HS-27A (cell line): ENCODE data around the gene LHX5.

Experiments
- DNase-seq: peaks from one replicate; pipeline ENCODE4 v3.0.0-alpha.2; 2012; ENCODE audit warnings: low read depth, missing footprints

Gene LHX5

DNA sequence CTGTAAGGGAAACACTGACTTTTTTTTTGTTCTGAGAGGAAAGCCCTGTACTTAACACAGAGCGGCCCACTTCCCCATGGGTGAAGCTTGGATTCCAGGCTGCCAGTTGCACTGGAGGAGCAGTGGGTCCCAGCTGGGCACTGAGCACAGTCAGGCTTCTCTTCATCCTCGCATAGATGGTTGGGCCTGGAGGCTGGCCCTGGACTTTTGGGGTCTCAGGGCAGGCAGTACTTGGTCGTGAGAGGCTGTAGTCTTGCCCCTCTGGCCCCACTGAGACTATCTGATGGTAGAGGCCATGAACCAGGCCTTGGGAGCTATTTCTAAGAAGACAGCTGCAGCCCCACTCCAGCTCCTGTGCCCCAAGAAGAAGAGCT lies 6.2 kb upstream of the LHX5 start:
- DNase-seq, result no peak

GRCh38 chr12:113477171-113477841 lies 5.6 kb upstream of the LHX5 start:
- DNase-seq, result no peak

GRCh38 chr12:113476176-113476986 lies 4.7 kb upstream of the LHX5 start:
- DNase-seq, result no peak

GRCh38 chr12:113475451-113476175 lies 3.9 kb upstream of the LHX5 start:
- DNase-seq, result no peak

- DNase-seq, result no peak
Measured at GRCh38 chr12:113474635-113475436, 3.2 kb upstream of the LHX5 start.

DNA sequence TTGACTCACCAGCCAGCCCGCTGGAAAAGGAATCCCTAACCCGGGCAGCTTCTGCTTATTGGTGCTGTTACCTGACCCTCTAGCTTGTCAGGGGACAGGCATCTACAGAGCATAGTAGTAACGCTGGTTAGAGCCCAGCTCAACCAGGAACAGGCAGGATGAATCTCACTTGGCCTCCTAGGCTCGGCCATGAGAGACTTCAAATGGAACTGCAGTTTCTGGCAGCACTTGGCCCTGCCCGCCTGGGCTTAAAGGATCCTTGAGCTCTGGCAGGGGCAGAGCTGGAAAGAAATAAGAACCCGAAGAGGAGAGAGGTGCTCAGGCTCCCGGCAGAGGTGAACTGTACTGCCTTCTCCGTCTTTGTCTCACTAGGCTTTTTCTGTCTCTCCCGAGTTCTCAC lies 2.3 kb upstream of the LHX5 start:
- DNase-seq, result no peak

- DNase-seq, result no peak
Measured at GRCh38 chr12:113473400-113473799, 1.7 kb upstream of the LHX5 start.

DNA sequence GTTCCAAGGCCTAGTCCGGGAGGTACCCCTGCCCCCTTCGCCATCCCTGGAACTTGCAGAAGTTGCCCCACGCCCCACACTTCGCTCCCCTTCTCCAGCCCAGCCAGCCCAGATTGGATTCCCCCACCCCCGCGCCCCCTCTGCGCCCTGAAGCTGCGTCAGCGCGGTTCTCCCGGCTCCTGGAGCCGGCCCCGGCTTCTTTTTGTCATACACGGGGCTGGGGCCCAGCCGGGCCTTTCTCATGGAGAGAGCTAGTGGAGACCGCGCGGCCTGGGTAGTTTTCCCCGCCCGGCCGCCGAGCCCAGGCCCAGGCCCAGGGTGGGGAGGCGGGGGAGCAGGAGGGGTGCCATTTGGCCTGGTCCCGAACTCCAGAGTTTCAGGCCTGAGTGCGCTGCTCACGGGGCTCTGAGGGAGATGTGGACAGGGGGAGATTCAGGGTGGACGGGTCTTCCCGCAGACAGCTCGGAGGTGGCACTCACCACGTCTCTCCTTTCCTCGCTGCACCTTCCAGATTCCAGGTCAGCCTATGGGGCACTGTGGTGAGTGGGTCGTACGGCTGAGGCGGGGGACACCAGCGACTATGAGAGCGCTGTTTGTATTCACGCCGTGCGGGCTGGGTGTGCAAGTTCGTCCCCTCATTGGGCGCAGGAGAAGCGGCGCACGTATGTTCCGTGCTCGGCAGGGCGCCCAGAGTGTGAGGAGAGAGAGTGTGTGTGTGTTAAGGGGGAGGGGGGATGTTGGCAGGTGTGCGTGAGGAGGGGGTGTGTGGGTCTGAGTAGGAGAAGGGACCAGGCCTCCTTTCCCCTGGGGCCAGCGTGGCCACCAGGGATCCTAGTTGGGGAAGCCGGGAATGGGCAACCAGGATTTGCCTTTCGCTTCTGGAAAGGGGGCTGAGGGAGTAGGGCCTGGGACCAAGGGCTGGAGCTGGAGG lies 785 bp upstream of the LHX5 start:
- no peak for DNase-seq

DNA sequence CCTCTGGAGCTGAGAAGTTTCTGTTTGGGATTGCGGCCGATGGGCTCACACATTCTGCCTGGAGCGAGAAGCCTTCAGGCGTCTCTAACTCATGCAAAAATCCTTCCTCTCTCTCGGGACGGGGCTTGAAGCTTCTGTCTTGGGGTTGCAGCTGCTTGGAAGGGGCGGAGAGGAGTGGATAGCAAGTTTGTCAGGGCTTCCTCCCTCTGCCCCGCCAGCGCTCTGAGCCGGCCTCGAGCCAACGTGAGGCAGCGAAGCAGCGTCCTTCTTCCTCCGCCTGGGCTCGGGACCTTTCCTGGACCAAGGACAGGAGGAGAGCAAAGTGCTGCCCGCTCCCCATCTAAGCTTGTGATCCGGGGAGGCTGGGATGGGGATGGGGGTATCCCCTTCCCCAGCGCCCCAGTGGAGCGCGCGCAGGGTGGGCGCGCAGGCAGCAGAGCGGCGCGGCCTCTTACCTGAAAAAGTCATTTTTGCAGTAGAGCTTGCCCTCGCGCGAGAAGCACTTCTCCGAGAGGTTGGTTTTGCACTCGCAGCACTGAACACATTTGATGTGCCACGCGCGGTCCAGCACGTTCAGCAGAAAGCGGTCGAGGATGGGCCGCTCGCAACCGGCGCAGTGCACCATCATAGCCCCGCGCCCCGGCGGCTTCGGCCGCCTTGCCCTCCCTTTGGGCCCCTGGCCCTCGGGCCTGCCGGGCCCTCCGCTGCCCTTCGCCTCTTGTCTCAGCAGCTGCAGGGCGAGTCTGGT lies 626 bp downstream of the LHX5 start:
- DNase-seq, result no peak

- no peak for DNase-seq
Measured at GRCh38 chr12:113469949-113470743, 1.5 kb downstream of the LHX5 start.

DNA sequence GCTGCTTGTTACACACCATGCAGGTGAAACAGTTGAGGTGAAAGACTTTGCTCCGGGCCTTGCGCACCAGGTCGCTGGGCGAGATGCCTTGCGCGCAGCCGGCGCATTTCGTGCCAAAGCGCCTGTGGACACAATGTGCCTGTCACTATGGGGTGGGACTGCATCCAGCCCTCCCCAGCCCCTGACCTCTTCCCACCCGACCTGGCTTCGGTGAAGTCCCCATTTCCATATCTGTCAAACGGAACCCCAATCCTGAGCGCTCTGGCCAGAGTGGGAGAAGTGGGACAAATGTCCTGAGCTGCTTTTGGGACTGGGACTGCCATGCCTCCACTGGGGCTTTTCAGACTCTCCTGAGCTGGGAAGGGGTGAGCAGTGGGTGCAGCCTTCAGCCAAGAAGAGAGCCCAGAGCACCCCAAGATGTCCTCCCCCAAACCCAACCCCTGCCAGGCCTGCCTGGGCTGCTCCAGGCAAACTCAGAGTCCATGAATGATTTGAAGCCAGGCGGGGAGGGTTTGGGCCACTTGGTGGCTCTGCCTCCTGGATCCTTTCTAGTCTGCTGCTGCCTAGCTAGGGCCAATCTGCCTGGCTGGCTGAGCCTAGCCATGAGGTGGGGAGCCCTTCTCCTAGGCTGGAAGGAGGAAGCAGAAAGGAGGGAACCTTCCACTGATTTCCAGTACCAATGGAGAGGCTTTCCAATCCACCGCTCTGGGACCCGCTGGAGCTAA lies 2.3 kb downstream of the LHX5 start:
- no peak for DNase-seq

DNA sequence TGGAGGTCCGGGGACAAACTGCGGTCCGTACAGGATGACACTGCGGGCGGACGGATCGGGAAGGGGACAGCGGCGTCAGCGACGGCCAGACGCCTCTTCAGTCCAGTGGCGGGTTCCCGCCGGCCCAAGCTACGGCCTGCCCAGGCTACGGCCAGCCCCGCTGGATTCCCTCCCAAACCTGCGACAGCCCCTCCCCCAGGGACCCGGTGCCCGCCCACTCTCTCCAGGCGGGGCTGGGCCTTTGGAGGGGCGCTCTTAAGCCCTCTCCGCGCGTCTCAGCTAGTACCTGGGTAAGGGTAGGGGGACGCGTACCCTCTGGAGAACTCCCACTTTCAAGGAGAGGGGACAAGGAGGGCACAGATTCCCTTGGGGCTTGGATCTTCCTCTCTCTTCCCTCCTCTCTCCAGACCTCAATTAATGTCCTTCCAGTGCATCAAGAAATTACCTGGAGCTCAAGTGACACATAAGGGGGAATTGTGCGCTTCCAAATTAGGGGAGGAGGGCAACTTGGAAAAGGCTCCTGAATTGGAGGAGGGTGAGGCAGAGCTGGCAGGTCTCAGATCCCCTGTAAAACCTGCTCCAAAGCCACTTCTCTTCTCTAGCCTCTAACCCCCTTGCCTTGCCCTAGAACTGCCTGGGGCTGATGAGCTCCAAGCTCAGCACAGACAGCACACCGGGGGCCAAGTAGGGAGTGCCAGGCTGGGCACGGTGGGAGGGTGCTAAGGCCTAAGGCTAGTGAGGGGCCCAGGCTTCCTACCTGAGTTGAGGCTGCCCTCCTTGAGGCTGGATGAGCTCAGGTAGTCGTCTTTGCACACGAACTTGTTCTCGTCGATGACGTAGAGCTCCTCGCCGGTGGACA lies 3.1 kb downstream of the LHX5 start:
- DNase-seq, result no peak

DNA sequence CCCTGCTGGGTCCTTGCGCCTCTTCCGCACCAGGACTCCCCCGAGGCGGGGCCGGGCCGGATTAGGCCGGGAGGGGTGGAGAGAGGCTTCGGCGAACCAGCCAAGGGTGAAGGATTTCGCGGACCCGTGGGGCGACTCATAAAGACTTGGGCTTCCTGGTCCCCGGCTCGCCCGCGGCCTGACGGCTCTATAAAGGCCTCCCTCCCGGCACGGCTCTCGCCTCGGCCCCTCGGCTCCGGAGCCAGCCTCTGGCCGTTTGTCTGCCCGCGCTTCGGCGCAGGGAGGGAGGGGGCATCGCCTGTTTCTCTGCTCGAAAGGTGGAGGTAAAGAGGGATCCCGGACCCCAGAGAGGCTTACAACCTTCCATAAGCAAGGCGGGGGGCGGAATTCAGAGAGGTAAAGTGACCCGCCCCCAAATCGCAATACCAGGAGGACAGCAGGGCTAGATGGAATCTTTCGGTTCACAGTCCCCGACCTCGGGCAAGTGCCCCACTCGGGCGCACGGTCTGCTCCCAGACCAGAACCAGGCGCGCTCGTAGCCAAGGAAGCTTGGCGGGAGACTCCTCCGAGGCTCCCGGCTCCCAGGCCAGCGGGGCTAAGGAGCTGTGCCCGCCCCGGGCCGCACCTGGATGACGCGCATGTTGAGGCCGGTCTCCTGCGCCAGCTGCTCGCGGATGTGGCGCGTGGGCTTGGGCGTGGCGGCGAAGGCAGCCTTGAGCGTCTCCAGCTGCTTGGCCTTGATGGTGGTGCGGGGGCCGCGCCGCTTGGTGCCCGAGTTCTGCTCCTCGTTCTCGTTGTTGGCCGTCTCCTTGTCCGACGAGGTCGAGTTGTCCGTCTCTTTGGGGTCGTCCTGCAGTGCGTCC lies 3.9 kb downstream of the LHX5 start:
- DNase-seq, result no peak

- no peak for DNase-seq
Measured at GRCh38 chr12:113467142-113467501, 4.5 kb downstream of the LHX5 start.

- DNase-seq, result no peak
Measured at GRCh38 chr12:113466454-113467141, 5.1 kb downstream of the LHX5 start.

- DNase-seq, result no peak
Measured at GRCh38 chr12:113465808-113466453, 5.7 kb downstream of the LHX5 start.
